GM19328 (cell line): ENCODE data around the gene CPLX4.
"Not testable (repeated sequence)": the region's sequence is repeated elsewhere in the genome, so short reads cannot be mapped to it uniquely, and the experiment has no call there.

Source experiments
- ATAC-seq: cut with Tn5 transposase; IDR thresholded peaks from one replicate; pipeline ENCODE4 v1.9.1; 2021; ENCODE audit warnings: mild to moderate bottlenecking, moderate library complexity; ENCODE audit not compliant: unreplicated experiment

The CPLX4 gene

DNA sequence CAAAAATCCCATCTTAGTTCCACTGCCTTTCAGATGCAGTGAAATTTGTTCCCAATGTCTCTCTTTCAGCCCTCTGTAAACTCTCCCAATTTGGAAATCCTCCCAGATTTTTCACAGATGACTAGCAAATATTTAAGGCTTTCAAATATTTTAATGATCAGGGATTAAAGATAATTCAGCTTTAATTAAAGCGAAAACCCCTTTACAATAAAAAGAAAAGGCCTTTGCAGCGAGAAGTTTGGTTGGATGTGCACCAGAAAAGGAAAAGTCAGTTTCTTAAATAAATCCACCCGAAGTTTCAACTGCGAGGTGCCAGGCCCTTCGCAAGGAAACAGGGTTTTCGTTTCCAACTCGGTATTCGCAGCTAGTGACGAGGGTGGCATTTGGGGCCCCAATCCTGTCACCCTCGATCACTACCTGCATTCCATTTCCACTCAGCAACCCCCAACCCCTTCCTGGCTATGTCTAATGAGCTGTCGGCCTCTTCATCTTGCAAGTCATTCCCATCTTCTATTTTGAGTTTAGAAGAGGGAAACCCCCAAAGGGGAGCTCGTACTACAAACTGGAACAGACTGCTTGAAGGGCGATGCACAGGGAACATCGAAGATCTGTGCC is 46.7 kb downstream of the CPLX4 start:
- ATAC-seq, result no peak

GRCh38 chr18:59270689-59271257 is 47.7 kb downstream of the CPLX4 start:
- no peak for ATAC-seq

- no peak for ATAC-seq
Observed at GRCh38 chr18:59269563-59270119, 48.8 kb downstream of the CPLX4 start.

DNA sequence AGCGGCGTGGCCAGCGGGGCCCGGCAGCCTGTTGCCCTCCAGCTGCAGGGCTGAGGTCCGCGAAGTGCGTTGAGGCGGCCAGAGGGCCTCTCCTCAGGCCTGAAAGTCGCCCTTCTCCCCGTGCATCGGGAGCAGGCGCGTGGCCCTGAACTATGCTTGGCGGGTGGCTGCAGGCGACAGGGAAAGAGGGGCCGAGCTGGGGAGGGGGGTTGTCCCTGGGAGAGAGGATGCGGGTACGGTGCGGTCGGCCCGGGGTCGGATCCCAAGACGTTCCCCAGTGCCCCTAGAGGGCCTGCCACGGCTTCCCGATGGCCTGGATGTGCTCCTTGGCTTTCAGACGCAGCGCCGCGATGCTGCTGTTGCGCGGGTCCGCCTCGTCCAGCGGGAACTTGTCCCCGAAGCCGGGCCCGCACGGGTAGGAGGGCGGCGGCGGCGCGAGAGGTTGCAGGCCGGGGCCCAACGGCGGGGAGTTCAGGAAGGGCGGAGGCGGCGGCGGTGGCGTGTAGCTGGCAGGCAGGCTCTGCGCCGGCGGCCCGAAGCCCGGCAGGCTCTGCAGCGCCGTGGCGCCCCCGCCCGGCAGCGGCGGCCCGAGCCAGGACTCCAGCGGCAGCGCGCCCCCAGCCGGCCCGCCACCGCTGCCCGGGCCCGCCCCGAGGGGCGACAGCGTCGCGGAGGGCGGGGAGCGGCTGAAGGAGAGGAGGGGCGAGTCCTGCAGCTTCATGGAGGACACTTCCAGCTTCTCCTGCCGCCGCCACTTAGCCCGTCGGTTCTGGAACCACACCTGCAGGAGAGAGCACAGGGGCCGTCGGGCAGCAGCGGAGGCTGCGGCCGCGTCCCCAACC is 49.5 kb downstream of the CPLX4 start:
- no peak for ATAC-seq

DNA sequence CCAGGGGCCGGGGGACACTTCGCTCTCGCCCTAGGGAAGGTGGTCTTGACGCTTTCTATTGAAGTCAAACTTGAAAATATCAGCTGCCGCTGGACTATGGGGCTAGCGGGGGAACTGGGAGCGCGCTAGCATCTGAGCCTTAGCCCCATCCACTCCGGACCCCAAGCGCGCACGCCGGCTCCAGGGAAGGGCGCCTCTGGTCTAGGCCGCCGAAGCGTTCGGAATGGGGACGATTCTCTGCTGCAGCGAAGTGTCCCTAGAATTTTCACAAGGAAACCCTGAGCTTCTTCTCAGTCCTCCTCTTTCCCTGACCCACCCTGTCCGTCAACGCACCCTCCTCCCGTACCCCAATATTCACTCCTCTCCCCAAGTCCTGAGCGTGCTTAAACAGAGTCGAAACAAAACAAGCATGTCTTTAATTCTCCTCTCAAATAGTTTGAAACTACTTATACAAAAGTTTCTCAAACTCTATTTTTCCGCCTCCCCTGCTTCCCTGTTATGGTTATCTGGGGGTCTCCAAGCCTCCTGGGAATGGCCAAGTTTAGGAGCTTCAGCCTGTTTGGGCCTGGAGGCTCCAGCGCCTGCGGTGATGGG is 50.2 kb downstream of the CPLX4 start:
- no peak for ATAC-seq

DNA sequence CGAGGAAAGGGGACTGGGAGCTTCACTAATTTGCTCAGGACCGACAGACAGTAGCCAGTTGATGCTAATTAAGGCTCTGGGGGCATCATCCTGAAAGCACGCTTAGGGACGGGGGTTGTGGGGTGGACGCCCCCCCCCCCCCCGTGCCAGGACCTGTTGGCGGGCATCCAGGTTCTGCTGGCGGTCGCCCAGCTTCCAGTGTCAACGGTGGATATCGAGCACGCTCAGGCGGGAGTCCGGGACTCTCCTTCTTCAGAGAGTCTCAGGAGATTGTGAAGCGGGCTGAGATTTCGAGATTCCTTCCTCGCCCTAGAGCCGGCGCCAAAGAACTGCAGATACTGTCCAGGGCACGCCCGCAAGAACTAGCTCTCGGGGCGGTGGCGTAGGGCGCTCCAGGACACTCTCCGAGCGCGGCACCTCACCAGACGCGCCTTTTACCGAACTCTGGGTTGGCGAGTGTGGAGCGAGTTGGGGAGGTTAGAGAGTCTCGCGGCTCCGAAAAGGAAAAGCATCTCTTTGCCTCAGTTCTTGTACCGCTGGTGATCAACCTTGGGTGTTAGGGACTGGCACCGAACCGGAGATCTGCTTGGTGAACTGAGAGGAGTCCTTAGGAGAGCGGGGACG is 50.8 kb downstream of the CPLX4 start:
- no peak for ATAC-seq

DNA sequence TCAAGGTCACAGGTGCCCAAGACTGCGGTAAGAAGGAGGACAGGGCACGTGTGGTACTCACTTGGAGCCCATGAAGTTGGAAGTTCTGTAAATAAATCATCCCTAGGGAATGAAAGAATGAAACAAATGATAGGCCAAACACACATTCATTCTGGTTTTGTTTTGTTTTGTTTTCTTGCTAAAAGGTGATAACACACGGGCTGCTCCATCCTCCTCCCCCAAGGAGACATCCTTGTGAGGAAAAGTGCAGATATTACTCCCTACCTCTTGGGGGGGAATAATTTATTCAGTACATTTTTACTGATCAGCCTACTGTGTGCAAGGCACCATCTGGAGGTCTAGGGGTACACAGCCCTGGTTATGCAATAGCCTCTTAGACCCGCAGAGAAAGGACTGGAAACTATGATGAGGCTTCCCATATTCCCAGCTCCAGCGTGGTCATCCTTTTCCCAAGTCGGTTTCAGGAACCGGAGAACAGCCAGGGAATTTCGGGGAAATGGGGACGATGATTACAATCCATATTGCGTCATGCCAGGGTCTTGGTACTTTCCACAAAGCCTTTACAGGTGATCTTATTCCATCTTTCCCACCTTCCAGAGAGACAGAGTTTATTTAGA is 51.5 kb downstream of the CPLX4 start:
- ATAC-seq, result no peak

- ATAC-seq, result no peak
Observed at GRCh38 chr18:59266459-59266858, 52.0 kb downstream of the CPLX4 start.

DNA sequence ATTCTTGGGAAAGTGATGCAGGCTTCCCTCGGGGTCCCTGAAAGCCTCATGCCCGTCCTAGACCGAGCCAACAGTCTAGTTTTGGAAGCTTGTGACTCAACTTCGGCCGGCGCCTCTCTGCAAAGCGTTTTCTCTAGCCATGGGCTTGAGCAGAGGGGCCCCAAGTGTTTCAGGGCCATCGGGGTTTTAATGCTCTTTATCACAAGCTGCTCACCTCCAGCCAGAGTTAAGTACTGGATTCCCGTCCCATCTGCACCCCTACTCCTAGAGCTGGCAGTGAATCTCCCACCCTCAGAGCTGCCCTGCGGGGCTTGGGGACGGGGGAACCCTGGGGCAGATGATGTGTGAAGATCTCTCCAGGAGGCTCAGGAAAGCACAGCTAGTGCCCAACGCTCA is 52.5 kb downstream of the CPLX4 start:
- ATAC-seq, result no peak

DNA sequence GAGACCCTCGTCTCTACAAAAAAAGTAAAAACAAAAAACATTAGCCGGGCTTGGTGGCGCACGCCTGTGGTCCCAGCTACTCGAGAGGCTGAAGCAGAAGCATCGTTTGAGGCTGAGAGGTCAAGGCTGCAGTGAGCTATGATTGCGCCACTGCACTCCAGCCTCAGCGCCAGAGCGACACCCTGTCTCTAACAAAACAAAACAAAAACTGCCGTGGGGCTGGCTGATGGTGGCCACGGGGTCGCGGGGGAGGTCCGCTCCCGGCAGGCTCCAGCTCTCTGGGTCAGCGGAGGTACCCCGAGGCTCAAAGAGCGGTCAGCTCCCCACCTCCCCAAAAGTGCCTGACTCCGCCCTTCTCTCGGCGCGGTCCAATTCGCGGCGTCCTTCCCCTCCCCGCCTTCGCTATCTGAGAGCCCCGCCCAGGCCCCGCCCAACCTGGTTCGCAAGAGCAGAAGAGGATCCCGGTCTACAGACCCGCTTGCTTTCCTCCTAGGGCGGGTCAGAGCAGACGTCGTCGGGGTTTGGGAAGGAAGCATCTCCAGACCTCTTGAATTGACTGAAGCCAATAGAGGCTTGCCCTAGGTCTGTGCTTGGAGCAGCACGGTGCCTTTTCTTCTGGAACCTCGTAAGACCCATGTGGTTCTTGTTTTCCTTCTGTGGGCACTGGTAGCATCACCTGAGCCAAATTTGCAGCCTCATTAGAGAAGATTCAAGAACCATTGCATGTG is 53.0 kb downstream of the CPLX4 start:
- ATAC-seq, result peak; percentile 65

GRCh38 chr18:59264651-59265245 is 53.7 kb downstream of the CPLX4 start:
- no peak for ATAC-seq

- no peak for ATAC-seq
Observed at GRCh38 chr18:59264121-59264571, 54.3 kb downstream of the CPLX4 start.

DNA sequence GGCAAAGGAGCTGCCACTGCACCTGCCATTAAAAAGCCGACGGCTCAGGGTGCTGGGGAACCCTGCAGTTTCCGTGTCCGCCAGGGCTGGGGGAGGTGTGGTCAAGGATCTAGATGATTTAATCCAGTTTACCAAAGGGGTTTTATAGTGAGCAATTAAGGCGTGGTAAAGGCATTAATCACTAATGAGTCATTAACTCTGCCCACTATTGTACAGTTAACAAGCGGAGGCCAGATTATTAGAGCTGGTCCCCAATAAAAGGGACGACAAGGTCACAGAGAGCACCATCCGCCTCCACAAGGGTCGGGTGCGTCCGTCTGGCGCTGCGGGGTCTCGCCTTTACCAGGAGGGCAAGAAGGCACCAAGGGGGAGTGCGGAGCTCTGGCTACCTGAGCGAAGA is 54.8 kb downstream of the CPLX4 start:
- ATAC-seq, result no peak

- ATAC-seq, result not testable (repeated sequence)
Observed at GRCh38 chr18:59262243-59262642, 56.2 kb downstream of the CPLX4 start.

GRCh38 chr18:59261842-59262241 is 56.6 kb downstream of the CPLX4 start:
- ATAC-seq, result not testable (repeated sequence)

DNA sequence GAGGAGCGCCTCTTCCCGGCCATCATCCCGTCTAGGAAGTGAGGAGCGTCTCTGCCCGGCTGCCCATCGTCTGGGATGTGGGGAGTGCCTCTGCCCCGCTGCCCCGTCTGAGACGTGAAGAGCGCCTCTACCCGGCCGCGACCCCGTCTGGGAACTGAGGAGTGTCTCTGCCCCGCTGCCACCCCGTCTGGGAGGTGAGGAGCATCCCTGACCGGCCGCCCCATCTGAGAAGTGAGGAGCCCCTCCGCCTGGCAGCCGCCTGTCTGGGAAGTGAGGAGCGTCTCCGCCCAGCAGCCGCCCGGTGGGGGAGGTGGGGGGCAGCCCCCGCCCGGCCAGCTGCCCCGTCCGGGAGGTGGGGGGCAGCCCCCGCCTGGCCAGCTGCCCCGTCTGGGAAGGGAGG is 63.0 kb downstream of the CPLX4 start:
- not testable (repeated sequence) for ATAC-seq

DNA sequence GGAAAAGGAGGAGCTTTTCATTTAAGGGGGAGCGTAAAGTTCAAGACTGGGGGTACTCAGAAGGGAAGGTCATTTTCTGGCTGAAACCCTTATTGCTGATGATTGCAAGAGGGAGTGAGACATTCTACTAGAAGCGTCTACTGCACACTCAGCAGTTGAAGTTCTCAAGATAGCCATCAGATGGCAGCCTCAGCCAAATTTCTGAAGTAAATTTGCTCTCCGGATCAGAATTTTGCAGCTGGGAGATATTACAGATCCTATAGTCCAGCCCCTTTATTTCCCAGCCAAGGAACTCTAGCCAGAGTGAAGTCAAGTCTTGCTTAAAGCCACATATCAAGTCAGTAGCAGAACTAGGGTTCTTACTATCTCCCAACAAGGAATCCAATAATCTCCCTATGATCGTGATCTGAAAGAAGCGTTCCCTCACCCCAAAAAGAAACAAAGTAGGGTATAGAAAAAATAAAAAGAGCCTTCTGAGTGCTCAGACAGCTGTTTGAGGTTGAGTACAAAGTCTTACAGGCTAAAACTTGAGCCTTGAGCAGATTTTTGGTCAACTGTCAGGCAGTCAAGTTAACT is 69.2 kb downstream of the CPLX4 start:
- ATAC-seq, result no peak

DNA sequence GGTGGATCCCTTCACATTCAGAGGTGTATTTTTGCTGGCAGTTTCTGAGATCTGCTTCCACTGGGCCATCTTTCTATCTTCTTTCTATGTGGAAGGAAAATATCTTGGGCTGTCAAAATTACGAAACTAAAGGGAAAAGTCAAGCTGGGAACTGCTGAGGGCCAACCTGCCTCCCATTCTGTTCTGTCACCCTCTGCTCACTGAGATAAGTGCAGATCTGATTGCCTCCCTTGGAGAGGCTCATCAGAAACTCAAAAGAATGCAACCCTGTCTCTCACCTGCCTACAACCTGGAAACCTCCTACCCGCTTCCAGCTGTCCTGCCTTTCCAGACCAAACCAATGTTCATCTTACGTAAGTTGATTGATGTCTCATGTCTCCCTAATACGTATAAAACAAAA is 71.7 kb downstream of the CPLX4 start:
- ATAC-seq, result no peak
